ENCODE results near the gene DDRGK1.

DDRGK1 gene

DNA sequence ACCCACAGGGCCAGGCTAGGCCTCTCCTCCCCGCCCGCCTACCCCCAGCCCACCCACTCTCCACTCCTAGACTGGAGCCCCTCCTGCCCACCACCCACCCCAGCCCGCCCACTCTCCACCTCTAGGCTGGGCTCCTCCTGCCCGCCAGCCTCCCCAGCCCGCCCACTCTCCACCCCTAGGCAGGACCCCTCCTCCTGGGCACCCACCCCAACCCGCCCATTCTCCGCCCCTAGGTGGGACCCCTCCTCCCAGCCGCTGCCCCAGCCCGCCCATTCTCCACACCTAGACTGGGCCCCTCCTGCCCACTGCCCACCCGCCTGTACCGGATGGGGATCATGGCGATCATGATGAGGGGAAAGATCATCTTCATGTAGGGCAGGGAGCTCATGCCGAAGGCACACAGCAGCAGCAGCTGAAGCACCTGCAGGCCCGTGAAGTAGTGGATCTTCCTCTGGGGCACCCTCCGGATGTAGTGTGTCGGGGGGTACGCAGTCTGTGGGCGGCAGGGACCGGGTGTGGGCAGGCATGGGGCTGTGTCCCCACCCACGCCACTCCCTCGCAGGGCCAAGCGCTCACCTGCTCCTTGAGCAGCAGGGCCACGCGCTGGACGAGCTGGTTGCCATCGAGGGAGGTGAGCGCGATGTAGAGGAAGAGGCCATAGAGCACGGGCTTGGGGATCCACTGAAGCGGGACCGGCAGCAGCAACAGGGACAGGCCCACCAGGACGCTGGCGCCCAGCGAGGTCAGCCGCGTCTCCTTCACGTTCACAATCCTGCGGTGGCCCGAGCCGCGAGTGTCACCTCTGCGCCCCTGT is 23.7 kb upstream of the DDRGK1 start:
- H3K36me3 ChIP-seq (replicated peaks; ENCODE audit: low read depth, low read length), result peaks cover 6% of the 10 kb centered on the region
- H3K79me2 ChIP-seq (ENCODE audit: low read length), result no peaks in the 10 kb centered on the region

DNA sequence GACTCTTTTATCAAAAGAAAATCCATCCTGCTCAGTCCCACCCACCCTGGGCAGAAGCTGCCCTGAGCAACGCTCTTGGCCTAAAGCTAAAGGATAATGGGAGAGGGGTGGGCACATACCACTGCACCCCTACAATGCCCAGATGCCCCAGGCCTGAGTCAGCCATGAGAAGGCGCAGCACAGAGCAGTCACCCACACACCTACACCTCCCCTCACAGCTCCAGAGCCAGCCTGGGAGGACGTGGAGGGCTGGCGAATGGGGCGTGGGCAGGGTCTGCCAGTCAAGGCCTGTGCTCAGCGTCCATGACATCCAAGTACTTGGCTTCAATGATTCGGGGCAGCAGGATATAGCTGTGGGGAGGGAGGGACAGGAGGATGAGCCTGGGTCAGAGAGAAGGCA is 23.0 kb upstream of the DDRGK1 start:
- Histone ChIP-seq H3K4me3 (ENCODE audit: low read length) (no peak overlapping the region), H4K20me1 (ENCODE audit: insufficient read depth, low read length) (peaks cover 5% of the 10 kb centered on the region; the same call in 1 of the 2 replicates), H3K79me2 (ENCODE audit: low read length) (no peaks in the 10 kb centered on the region), H3K36me3 (replicated peaks; ENCODE audit: low read depth, low read length) (peaks cover 10% of the 10 kb centered on the region), H3K9ac (ENCODE audit: low read length) (no peak overlapping the region), H3K4me2 (ENCODE audit: low read length) (no peak overlapping the region), H3K9me3 (ENCODE audit: insufficient read depth, low read length) (no peaks in the 10 kb centered on the region), H2AFZ (ENCODE audit: low read depth, low read length) (no peak overlapping the region), H3K27me3 (ENCODE audit: low read depth, low read length) (no peaks in the 10 kb centered on the region), H3K4me1 (ENCODE audit: low read length) (no peaks in the 10 kb centered on the region), H3K27ac (ENCODE audit: low read length) (no peak overlapping the region)
- TF ChIP-seq, protein P1, sequence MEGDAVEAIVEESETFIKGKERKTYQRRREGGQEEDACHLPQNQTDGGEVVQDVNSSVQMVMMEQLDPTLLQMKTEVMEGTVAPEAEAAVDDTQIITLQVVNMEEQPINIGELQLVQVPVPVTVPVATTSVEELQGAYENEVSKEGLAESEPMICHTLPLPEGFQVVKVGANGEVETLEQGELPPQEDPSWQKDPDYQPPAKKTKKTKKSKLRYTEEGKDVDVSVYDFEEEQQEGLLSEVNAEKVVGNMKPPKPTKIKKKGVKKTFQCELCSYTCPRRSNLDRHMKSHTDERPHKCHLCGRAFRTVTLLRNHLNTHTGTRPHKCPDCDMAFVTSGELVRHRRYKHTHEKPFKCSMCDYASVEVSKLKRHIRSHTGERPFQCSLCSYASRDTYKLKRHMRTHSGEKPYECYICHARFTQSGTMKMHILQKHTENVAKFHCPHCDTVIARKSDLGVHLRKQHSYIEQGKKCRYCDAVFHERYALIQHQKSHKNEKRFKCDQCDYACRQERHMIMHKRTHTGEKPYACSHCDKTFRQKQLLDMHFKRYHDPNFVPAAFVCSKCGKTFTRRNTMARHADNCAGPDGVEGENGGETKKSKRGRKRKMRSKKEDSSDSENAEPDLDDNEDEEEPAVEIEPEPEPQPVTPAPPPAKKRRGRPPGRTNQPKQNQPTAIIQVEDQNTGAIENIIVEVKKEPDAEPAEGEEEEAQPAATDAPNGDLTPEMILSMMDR (IDR thresholded peaks at IDR 0.05; ENCODE audit: low read depth, low read length), result no peak
- TF ChIP-seq EZH2phosphoT487 (IDR thresholded peaks at IDR 0.05; ENCODE audit: low read depth), result no peak

More for the DNA sequence above, 23.7 kb upstream of the DDRGK1 start:
- H3K4me2 ChIP-seq (ENCODE audit: low read length), result no peak overlapping the region
- H3K4me1 ChIP-seq (ENCODE audit: low read length), result no peaks in the 10 kb centered on the region
- no peaks in the 10 kb centered on the region for H3K9me3 ChIP-seq (ENCODE audit: insufficient read depth, low read length)
- no peaks in the 10 kb centered on the region for H3K27me3 ChIP-seq (ENCODE audit: low read depth, low read length)
- no peak overlapping the region for H3K27ac ChIP-seq (ENCODE audit: low read length)
- H3K4me3 ChIP-seq (ENCODE audit: low read length), result no peak overlapping the region
- H3K9ac ChIP-seq (ENCODE audit: low read length), result no peak overlapping the region
- no peak overlapping the region for H2AFZ ChIP-seq (ENCODE audit: low read depth, low read length)
- TF ChIP-seq EZH2phosphoT487 (IDR thresholded peaks at IDR 0.05; ENCODE audit: low read depth), result no peak
- TF ChIP-seq, protein P1 (IDR thresholded peaks at IDR 0.05; ENCODE audit: low read depth, low read length), result no peak
- peaks cover 5% of the 10 kb centered on the region; the same call in 1 of the 2 replicates for H4K20me1 ChIP-seq (ENCODE audit: insufficient read depth, low read length)

DNA sequence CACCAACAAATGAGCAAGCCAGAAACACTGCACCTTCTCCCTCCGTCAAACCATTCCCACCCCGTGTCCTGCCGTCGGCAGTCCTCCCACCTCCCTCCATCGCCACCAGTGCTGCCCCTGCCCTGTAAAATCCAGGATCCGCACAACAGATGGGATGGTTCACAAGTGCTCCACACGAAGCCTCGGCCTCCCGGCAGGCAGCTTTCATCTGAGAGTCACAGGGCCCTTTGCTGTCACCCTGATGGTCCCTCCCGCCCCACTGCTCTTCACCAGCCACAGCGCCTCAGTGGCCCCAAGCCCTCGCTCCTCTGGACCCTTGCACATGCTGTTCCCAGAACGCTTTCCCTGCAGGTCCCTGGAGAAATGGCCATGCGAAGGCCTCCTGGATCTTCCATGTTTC is 22.4 kb upstream of the DDRGK1 start:
- TF ChIP-seq, protein P1 (IDR thresholded peaks at IDR 0.05; ENCODE audit: low read depth, low read length), result no peak
- TF ChIP-seq EZH2phosphoT487 (IDR thresholded peaks at IDR 0.05; ENCODE audit: low read depth), result no peak
- Histone ChIP-seq H3K4me1 (ENCODE audit: low read length) (no peaks in the 10 kb centered on the region), H3K4me3 (ENCODE audit: low read length) (no peak overlapping the region)

DNA sequence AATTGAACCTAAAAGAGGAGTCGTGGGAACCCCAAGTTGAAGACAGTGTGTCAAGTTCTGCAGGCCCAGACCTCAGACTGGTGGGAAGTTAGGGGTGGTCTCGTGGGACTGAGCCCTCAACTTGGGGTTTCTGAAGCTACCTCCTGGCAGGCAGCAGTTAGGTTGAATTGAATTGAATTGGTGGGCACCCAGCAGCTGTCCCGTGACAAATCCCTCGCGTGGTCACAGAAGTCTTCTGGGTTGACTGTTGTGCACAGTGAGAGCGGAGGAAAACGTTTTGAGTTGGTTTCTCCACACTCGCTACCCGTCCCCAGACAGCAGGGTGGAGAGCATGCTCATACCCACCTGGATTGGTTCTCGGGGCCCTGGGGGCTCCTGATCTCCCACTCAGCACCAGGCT is 21.6 kb upstream of the DDRGK1 start:
- Histone ChIP-seq H3K27me3 (ENCODE audit: low read depth, low read length) (no peaks in the 10 kb centered on the region), H3K4me1 (ENCODE audit: low read length) (no peaks in the 10 kb centered on the region), H3K9ac (ENCODE audit: low read length) (no peak overlapping the region), H4K20me1 (ENCODE audit: insufficient read depth, low read length) (peaks cover 5% of the 10 kb centered on the region; the same call in 1 of the 2 replicates), H3K79me2 (ENCODE audit: low read length) (no peaks in the 10 kb centered on the region), H3K4me2 (ENCODE audit: low read length) (no peak overlapping the region), H3K9me3 (ENCODE audit: insufficient read depth, low read length) (no peaks in the 10 kb centered on the region), H3K4me3 (ENCODE audit: low read length) (no peak overlapping the region), H2AFZ (ENCODE audit: low read depth, low read length) (no peak overlapping the region), H3K27ac (ENCODE audit: low read length) (no peak overlapping the region), H3K36me3 (replicated peaks; ENCODE audit: low read depth, low read length) (peaks cover 20% of the 10 kb centered on the region)
- TF ChIP-seq, protein P1 (IDR thresholded peaks at IDR 0.05; ENCODE audit: low read depth, low read length), result no peak
- no peak for TF ChIP-seq EZH2phosphoT487 (IDR thresholded peaks at IDR 0.05; ENCODE audit: low read depth)

More for the DNA sequence above, 22.4 kb upstream of the DDRGK1 start:
- H2AFZ ChIP-seq (ENCODE audit: low read depth, low read length), result no peak overlapping the region
- no peak overlapping the region for H3K27ac ChIP-seq (ENCODE audit: low read length)
- peaks cover 5% of the 10 kb centered on the region; the same call in 1 of the 2 replicates for H4K20me1 ChIP-seq (ENCODE audit: insufficient read depth, low read length)
- H3K9me3 ChIP-seq (ENCODE audit: insufficient read depth, low read length), result no peaks in the 10 kb centered on the region
- H3K27me3 ChIP-seq (ENCODE audit: low read depth, low read length), result no peaks in the 10 kb centered on the region
- no peak overlapping the region for H3K4me2 ChIP-seq (ENCODE audit: low read length)
- peaks cover 13% of the 10 kb centered on the region for H3K36me3 ChIP-seq (replicated peaks; ENCODE audit: low read depth, low read length)
- no peaks in the 10 kb centered on the region for H3K79me2 ChIP-seq (ENCODE audit: low read length)
- H3K9ac ChIP-seq (ENCODE audit: low read length), result no peak overlapping the region
